Loucy (cell line): ENCODE results near the gene RHOT2.

Experiments
- H2AFZ ChIP-seq: fragments of 200-600 bp; sonication (generic); 2 replicates; pipeline ENCODE4 v1.6.0; 2016; ENCODE audit warnings: antibody characterized with exemption, mild to moderate bottlenecking, low read length, moderate library complexity
- H3F3A ChIP-seq: fragments of 200-600 bp; 2 replicates; pipeline ENCODE4 v1.6.0; 2016; ENCODE audit warnings: antibody characterized with exemption, low read depth, mild to moderate bottlenecking
- H3K27me3 ChIP-seq: fragments of 200-600 bp; sonication (generic); 2 replicates; pipeline ENCODE4 v1.6.1; 2014; ENCODE audit warnings: low read length, mild to moderate bottlenecking; ENCODE audit not compliant: insufficient read depth, poor library complexity, severe bottlenecking
- H3K36me3 ChIP-seq: fragments of 200-600 bp; sonication (generic); 2 replicates; pipeline ENCODE4 v1.6.1; 2016; ENCODE audit warnings: low read length; ENCODE audit not compliant: insufficient read depth
- H3K4me1 ChIP-seq: fragments of 200-600 bp; sonication (generic); 2 replicates; pipeline ENCODE4 v1.5.1; 2014; ENCODE audit warnings: low read length, mild to moderate bottlenecking; ENCODE audit not compliant: insufficient read depth, poor library complexity, severe bottlenecking
- H3K4me2 ChIP-seq: fragments of 200-600 bp; sonication (generic); 2 replicates; pipeline ENCODE4 v1.6.0; 2014; ENCODE audit warnings: antibody characterized with exemption, low read length, low read depth, mild to moderate bottlenecking; ENCODE audit not compliant: poor library complexity, severe bottlenecking
- H3K4me3 ChIP-seq: fragments of 200-600 bp; sonication (generic); 2 replicates; pipeline ENCODE4 v1.5.1; 2014; ENCODE audit warnings: low read length, mild to moderate bottlenecking, mixed read lengths; ENCODE audit not compliant: poor library complexity, severe bottlenecking
- H3K79me2 ChIP-seq: fragments of 200-600 bp; sonication (generic); 2 replicates; pipeline ENCODE4 v1.6.1; 2014; ENCODE audit warnings: low read length; ENCODE audit not compliant: insufficient read depth
- H3K9ac ChIP-seq: fragments of 200-600 bp; sonication (generic); 2 replicates; pipeline ENCODE4 v1.6.0; 2014; ENCODE audit warnings: mild to moderate bottlenecking, low read depth, low read length, moderate library complexity; ENCODE audit not compliant: poor library complexity, severe bottlenecking
- H3K9me2 ChIP-seq: fragments of 200-600 bp; sonication (generic); replicated peaks from 2 replicates; pipeline ENCODE4 v1.6.1; 2016; ENCODE audit warnings: low read depth, low read length, mixed read lengths
- H3K9me3 ChIP-seq: fragments of 200-600 bp; sonication (generic); 2 replicates; pipeline ENCODE4 v1.6.1; 2014; ENCODE audit warnings: mild to moderate bottlenecking, antibody characterized with exemption, low read length, low read depth; ENCODE audit not compliant: insufficient read depth
- H4K20me1 ChIP-seq: fragments of 200-600 bp; sonication (generic); 2 replicates; pipeline ENCODE4 v1.6.0; 2014; ENCODE audit warnings: antibody characterized with exemption, low read length, mild to moderate bottlenecking; ENCODE audit not compliant: insufficient read depth, poor library complexity, severe bottlenecking
- CTCF ChIP-seq: fragments of 200-600 bp; sonication (generic); conservative IDR thresholded peaks from 2 replicates; pipeline ENCODE4 v1.5.1; 2014; ENCODE audit warnings: mild to moderate bottlenecking, antibody characterized with exemption, low read length
- EZH2phosphoT487 ChIP-seq: fragments of 200-600 bp; IDR thresholded peaks from 2 replicates; pipeline ENCODE4 v1.6.1; 2018; ENCODE audit warnings: antibody characterized with exemption, mild to moderate bottlenecking, moderate library complexity, borderline replicate concordance

Gene RHOT2

GRCh38 chr16:680967-681745, 13.2 kb downstream of the RHOT2 start:
- H3K9ac ChIP-seq: peak overlapping the region; percentile 76
- no peaks in the 10 kb centered on the region for H3K36me3 ChIP-seq
- H3K4me2 ChIP-seq: peak overlapping the region; percentile 73
- peak overlapping the region; percentile 82 for H3K4me3 ChIP-seq
- TF ChIP-seq CTCF (no peak), EZH2phosphoT487 (no peak)
- peaks cover 16% of the 10 kb centered on the region; the same call in 1 of the 2 replicates for H3K79me2 ChIP-seq
- no peaks in the 10 kb centered on the region for H3K27me3 ChIP-seq
- no peaks in the 10 kb centered on the region for H3K9me2 ChIP-seq
- H4K20me1 ChIP-seq: peaks cover 2% of the 10 kb centered on the region
- H3K4me1 ChIP-seq: peaks cover 4% of the 10 kb centered on the region
- H3F3A ChIP-seq: no peaks in the 10 kb centered on the region
- no peaks in the 10 kb centered on the region for H3K9me3 ChIP-seq
- no peak overlapping the region for H2AFZ ChIP-seq

GRCh38 chr16:681746-682427, 14.0 kb downstream of the RHOT2 start:
- Histone ChIP-seq H3F3A (no peaks in the 10 kb centered on the region), H3K79me2 (peaks cover 16% of the 10 kb centered on the region; the same call in 1 of the 2 replicates), H3K9me3 (no peaks in the 10 kb centered on the region), H3K4me3 (peak overlapping the region; percentile 82), H3K4me2 (peak overlapping the region; percentile 73), H3K9ac (peak overlapping the region; percentile 76), H3K27me3 (no peaks in the 10 kb centered on the region), H3K9me2 (no peaks in the 10 kb centered on the region), H3K4me1 (peaks cover 4% of the 10 kb centered on the region), H3K36me3 (no peaks in the 10 kb centered on the region), H4K20me1 (peaks cover 2% of the 10 kb centered on the region), H2AFZ (no peak overlapping the region)
- TF ChIP-seq EZH2phosphoT487 (no peak), CTCF (no peak)

GRCh38 chr16:682493-683395, 14.8 kb downstream of the RHOT2 start:
- H3K9ac ChIP-seq: no peak overlapping the region
- no peaks in the 10 kb centered on the region for H3K9me2 ChIP-seq
- H4K20me1 ChIP-seq: peaks cover 2% of the 10 kb centered on the region
- H3K4me2 ChIP-seq: no peak overlapping the region
- no peak overlapping the region for H2AFZ ChIP-seq
- TF ChIP-seq EZH2phosphoT487 (no peak), CTCF (no peak)
- H3K9me3 ChIP-seq: no peaks in the 10 kb centered on the region
- no peak overlapping the region for H3K4me3 ChIP-seq
- H3K4me1 ChIP-seq: peaks cover 4% of the 10 kb centered on the region
- H3K36me3 ChIP-seq: no peaks in the 10 kb centered on the region
- H3F3A ChIP-seq: no peaks in the 10 kb centered on the region
- no peaks in the 10 kb centered on the region for H3K27me3 ChIP-seq
- peaks cover 16% of the 10 kb centered on the region; the same call in 1 of the 2 replicates for H3K79me2 ChIP-seq
